Lung (tissue), 12 donors: ENCODE results near the gene PMEPA1. TPM values are rescaled to one million over a fixed set of nuclear protein-coding genes. Genes with fewer than 3 reads are reported as not detected.

Source experiments
- ATAC-seq: fragments of 200-7000 bp; cut with Tn5 transposase; one replicate; pipeline ENCODE4 v1.9.1; 2020; ENCODE audit warnings: moderate number of reproducible peaks; ENCODE audit not compliant: insufficient read depth, low FRiP score
- DNase-seq, 3 donors: peaks; one replicate each; pipeline ENCODE4 v3.0.0-alpha.2; 2013 to 2017
- H3K27ac ChIP-seq, 2 donors: one replicate each; pipeline ENCODE4 v1.5.1; 2013; ENCODE audit warnings: mild to moderate bottlenecking in 2 of 2, moderate library complexity in 2 of 2, control low read depth in 1 of 2, inconsistent platforms in 1 of 2, low read depth in 1 of 2, low read length in 1 of 2
- H3K27me3 ChIP-seq, 3 donors: one replicate each; pipeline ENCODE4 v1.5.1; 2013; ENCODE audit warnings: low read length in 2 of 3; ENCODE audit not compliant: control insufficient read depth in 3 of 3, insufficient read depth in 3 of 3
- H3K36me3 ChIP-seq, 4 donors: one replicate each; pipeline ENCODE4 v1.5.1; 2013; ENCODE audit warnings: low read length in 4 of 4, mild to moderate bottlenecking in 1 of 4, moderate library complexity in 1 of 4; ENCODE audit not compliant: control insufficient read depth in 4 of 4, insufficient read depth in 4 of 4
- H3K4me1 ChIP-seq, 5 donors: one replicate each; pipeline ENCODE4 v1.5.1; 2013; ENCODE audit warnings: low read length in 5 of 5, mild to moderate bottlenecking in 2 of 5, moderate library complexity in 1 of 5; ENCODE audit not compliant: control insufficient read depth in 5 of 5, insufficient read depth in 5 of 5
- H3K4me3 ChIP-seq: one replicate; pipeline ENCODE4 v1.5.1; 2013; ENCODE audit warnings: mild to moderate bottlenecking, control low read depth, moderate library complexity
- H3K9ac ChIP-seq, 2 donors: one replicate each; pipeline ENCODE4 v1.5.1; 2013; ENCODE audit warnings: low read length in 2 of 2, control low read depth in 1 of 2; ENCODE audit not compliant: insufficient read depth in 1 of 2
- H3K9me3 ChIP-seq, 4 donors: one replicate each; pipeline ENCODE4 v1.5.1; 2013; ENCODE audit warnings: low read length in 3 of 4, mild to moderate bottlenecking in 1 of 4, moderate library complexity in 1 of 4; ENCODE audit not compliant: control insufficient read depth in 4 of 4, insufficient read depth in 3 of 4
- CTCF ChIP-seq: IDR thresholded peaks from 2 replicates; pipeline ENCODE4 v1.5.1; 2012; ENCODE audit warnings: mild to moderate bottlenecking; ENCODE audit errors: control extremely low read depth, extremely low read depth
- WGBS, 2 donors: extraction: QIAGEN DNeasy Blood & Tissue Kit; methylation state at CpG; one replicate each; pipeline ENCODE4 v1.1.7; 2013; 5-methylcytosine and 5-hydroxymethylcytosine counted together
- polyA plus RNA-seq, 2 donors: library from polyadenylated mRNA; stranded (reverse); fragments of 200-250 nt; gene quantifications; one replicate each; pipeline ENCODE4 v1.2.1, GENCODE V29; 2013
- total RNA-seq, 2 donors: library from RNA; depleted of rRNA in 1 of 2; stranded (reverse); fragments of >200 nt in 1 of 2; gene quantifications; one replicate each; pipeline ENCODE4 v1.2.1, GENCODE V29; 2014 to 2021
- donor health status: control.
- donor health status: control.
- donor health status: Bipolar disorder and iron deficiency.
- donor health status: healthy.
- donor health status: DM: yes; HTN: yes; CAD: no.

Gene PMEPA1
- total and polyA plus RNA-seq, 4 donors = 10.0 to 44.0 (median 23.9) TPM

GRCh38 chr20:57749131-57749690 is 39.4 kb upstream of the PMEPA1 start:
- WGBS, 2 donors = 6 to 9% methylated on average over 11 to 13 of the region's 13 CpGs
- Histone ChIP-seq H3K27ac (peak overlapping the region; percentile 69 to 81), H3K27me3 (no peaks in the 10 kb centered on the region), H3K9me3 (no peaks in the 10 kb centered on the region), H3K4me1 (peaks cover 5 to 48% (median 13%) of the 10 kb centered on the region in 5 donors), H3K4me3 (no peak overlapping the region), H3K9ac (no peak overlapping the region), H3K36me3 (no peaks in the 10 kb centered on the region)
- peak; percentile 42 for ATAC-seq
- peak; percentile 56 to 76 (median 65) for DNase-seq
- TF ChIP-seq CTCF = no peak

- H3K9ac ChIP-seq = peak overlapping the region in 1 of 2 donors; percentile 4
- peaks cover 5 to 45% (median 11%) of the 10 kb centered on the region in 5 donors for H3K4me1 ChIP-seq
- peak; percentile 65 to 81 (median 77) for DNase-seq
- H3K27ac ChIP-seq = peak overlapping the region; percentile 69 to 81
- no peak for TF ChIP-seq CTCF
- H3K4me3 ChIP-seq = no peak overlapping the region
- 1 to 4% methylated on average over 29 of the region's 29 CpGs for WGBS, 2 donors
- ATAC-seq = peak; percentile 81
- no peaks in the 10 kb centered on the region for H3K27me3 ChIP-seq
- H3K9me3 ChIP-seq = no peaks in the 10 kb centered on the region
- no peaks in the 10 kb centered on the region for H3K36me3 ChIP-seq
Measured at GRCh38 chr20:57748601-57749130, 38.9 kb upstream of the PMEPA1 start.

- DNase-seq (peak; percentile 18 to 60 (median 37)), ATAC-seq (no peak)
- Histone ChIP-seq H3K36me3 (no peaks in the 10 kb centered on the region), H3K27ac (peak overlapping the region; percentile 11 to 69), H3K9me3 (no peaks in the 10 kb centered on the region), H3K4me3 (no peak overlapping the region), H3K27me3 (no peaks in the 10 kb centered on the region), H3K4me1 (peaks cover 5 to 42% (median 12%) of the 10 kb centered on the region in 5 donors), H3K9ac (no peak overlapping the region)
- 39 to 69% methylated on average over 18 of the region's 18 CpGs for WGBS, 2 donors
- no peak for TF ChIP-seq CTCF
Measured at GRCh38 chr20:57747861-57748481, 38.2 kb upstream of the PMEPA1 start.
